Duodenal mucosa (tissue), 2 donors: ENCODE measurements around the gene PCSK5.
A peak's percentile ranks its signal among the peaks of the same experiment; 100 is the strongest.

ENCODE experiments used
- H3K27ac ChIP-seq: one replicate; pipeline ENCODE4 v1.7.0; 2013; ENCODE audit warnings: low read depth, low read length
- H3K27me3 ChIP-seq, 2 donors: one replicate each; pipeline ENCODE4 v1.7.0; 2013; ENCODE audit warnings: low read length in 2 of 2, control low read depth in 1 of 2; ENCODE audit not compliant: insufficient read depth in 2 of 2, control insufficient read depth in 1 of 2
- H3K36me3 ChIP-seq, 2 donors: one replicate each; pipeline ENCODE4 v1.7.0; 2013; ENCODE audit warnings: low read length in 2 of 2, control low read depth in 1 of 2; ENCODE audit not compliant: insufficient read depth in 2 of 2, control insufficient read depth in 1 of 2
- H3K4me1 ChIP-seq, 2 donors: one replicate each; pipeline ENCODE4 v1.7.0; 2013; ENCODE audit warnings: low read length in 2 of 2, control low read depth in 1 of 2; ENCODE audit not compliant: insufficient read depth in 2 of 2, control insufficient read depth in 1 of 2
- H3K4me3 ChIP-seq, 2 donors: one replicate each; pipeline ENCODE4 v1.7.0; 2013; ENCODE audit warnings: low read length in 2 of 2, low read depth in 1 of 2
- H3K9ac ChIP-seq, 2 donors: one replicate each; pipeline ENCODE4 v1.7.0; 2013; ENCODE audit warnings: low read length in 2 of 2, low read depth in 1 of 2
- H3K9me3 ChIP-seq, 2 donors: one replicate each; pipeline ENCODE4 v1.7.0; 2013; ENCODE audit warnings: low read length in 2 of 2, control low read depth in 1 of 2; ENCODE audit not compliant: control insufficient read depth in 1 of 2

PCSK5 gene

DNA sequence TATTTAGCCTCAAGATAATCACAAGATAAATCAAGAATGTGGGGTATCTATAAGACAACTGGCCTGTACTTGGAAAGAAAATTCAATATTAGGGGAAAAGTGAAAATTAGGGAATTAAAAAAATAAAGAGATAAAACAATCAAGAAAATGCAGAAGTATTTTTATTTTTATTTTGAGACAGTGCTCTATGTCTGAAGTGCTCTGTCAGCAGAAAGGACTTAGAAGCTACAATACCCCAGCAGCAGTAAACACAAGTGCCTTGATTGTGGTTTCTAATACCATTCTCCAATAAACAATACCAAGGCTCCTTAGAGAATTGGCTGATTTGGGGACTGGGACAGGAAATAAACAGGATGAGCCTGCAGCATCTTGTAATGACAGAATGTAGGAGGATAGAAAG lies 358.8 kb downstream of the PCSK5 start:
- Histone ChIP-seq H3K9me3 (no peaks in the 10 kb centered on the region), H3K36me3 (peaks cover 0 to 11% of the 10 kb centered on the region in 2 donors), H3K9ac (no peak overlapping the region), H3K27me3 (no peaks in the 10 kb centered on the region), H3K27ac (no peak overlapping the region), H3K4me1 (no peaks in the 10 kb centered on the region), H3K4me3 (no peak overlapping the region)

DNA sequence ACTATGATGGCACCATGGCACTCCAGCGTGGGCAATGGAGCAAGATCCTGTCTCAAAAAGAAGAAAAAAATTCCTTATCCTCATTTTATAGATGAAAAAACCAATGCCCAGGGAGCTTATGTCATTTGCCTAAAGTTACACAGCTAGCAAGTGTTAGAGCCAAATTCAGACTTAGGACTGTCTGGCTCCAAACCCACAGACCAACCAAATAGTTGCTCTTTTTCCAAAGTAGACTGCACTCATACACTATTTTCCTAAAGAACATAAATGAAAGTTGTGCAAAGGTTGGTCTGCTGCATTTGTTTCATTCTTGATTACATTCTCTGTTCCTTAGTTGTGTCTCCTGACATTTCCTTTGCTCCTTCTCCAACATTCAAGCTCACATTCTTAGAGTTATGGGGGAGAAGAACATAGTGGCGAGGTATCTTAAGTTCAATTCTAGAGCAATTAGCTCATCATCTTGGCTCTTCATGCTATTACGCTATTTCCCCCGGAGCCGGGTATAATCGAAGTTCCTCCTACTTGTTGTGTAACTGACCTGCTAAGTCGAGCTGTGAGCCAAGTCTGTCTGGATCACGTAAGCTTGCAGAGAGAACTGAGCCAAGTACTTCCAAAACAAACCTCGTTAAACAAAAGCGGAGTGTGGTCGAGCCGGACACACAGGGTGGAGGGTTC lies 365.4 kb downstream of the PCSK5 start:
- Histone ChIP-seq H3K9me3 (no peaks in the 10 kb centered on the region), H3K27me3 (no peaks in the 10 kb centered on the region), H3K4me1 (no peaks in the 10 kb centered on the region), H3K9ac (no peak overlapping the region), H3K4me3 (no peak overlapping the region), H3K36me3 (peaks cover 0 to 30% of the 10 kb centered on the region in 2 donors), H3K27ac (peak overlapping the region; percentile 13)

DNA sequence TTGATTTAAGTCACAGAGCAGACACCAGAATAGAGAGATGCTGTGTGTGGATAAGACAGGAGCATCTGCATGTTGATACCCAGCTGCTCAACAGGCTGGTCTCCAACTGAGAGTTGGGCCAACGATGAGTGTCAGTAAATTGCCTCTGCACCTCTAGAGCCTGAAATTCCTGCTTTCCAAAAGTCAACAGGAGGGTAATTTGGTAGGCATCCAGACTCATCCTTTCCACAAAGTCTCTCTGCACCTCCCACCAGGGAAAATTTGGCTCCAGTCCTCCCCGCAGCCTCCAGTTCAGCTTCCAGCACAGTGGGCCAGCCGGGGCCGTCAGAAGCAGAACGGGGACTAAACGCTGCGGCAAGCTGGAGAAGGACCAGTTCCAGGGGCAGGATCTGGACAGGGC lies 366.8 kb downstream of the PCSK5 start:
- no peak overlapping the region for H3K27ac ChIP-seq
- H3K9ac ChIP-seq, result no peak overlapping the region

DNA sequence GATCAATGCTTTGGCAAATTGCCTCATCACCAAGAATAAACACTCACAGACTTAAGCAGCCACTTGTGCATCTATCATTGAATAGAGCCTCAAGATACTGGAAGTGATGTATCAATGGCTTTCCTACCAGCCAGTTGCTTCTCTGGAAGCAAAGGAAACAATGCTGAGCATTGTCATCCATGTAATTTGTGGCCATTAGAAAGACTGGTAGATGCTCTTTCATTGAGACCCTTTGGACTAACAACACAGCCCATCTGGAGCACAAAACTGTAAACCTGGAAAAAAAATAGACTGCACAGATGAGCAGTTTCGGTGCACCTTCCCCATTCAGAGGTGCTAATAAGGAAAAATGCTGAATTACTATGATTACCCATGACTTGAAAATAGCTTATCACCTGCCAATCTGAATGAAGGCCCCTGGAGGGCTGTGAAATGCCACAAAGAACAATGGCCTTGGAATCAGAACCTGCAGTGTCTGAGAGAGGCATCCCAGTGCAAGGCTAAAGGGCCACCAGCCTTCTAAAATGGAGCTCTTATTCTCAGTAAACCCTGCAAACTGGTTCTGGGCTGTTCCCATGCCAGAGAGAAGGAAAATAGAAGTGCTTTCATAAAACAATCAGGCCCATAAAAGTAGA lies 376.3 kb downstream of the PCSK5 start:
- Histone ChIP-seq H3K9me3 (no peaks in the 10 kb centered on the region), H3K36me3 (no peaks in the 10 kb centered on the region), H3K4me3 (no peak overlapping the region), H3K9ac (no peak overlapping the region), H3K4me1 (no peaks in the 10 kb centered on the region), H3K27me3 (no peaks in the 10 kb centered on the region), H3K27ac (no peak overlapping the region)

More for the DNA sequence above, 366.8 kb downstream of the PCSK5 start:
- no peaks in the 10 kb centered on the region for H3K27me3 ChIP-seq
- peaks cover 0 to 32% of the 10 kb centered on the region in 2 donors for H3K36me3 ChIP-seq
- H3K9me3 ChIP-seq, result no peaks in the 10 kb centered on the region
- no peaks in the 10 kb centered on the region for H3K4me1 ChIP-seq
- no peak overlapping the region for H3K4me3 ChIP-seq

DNA sequence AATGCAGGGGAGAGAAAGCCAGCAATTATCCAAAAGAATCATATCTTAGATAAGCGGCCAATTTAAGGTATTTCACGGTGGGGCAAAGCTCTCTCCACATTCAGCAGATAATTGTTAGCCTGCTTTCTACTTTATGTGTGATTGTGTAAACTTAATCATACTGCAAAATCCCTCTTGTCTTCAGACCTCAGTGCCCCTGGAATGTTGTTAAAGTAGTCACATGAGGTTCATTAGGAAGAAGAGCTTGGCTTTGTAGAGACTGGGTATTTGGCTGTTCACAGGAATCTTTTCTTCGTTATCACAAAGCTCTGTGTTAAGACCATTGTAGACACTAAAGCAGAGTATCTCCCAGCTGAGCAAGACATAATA lies 376.8 kb downstream of the PCSK5 start:
- H3K4me3 ChIP-seq, result no peak overlapping the region
- no peaks in the 10 kb centered on the region for H3K27me3 ChIP-seq
- no peaks in the 10 kb centered on the region for H3K4me1 ChIP-seq
- no peaks in the 10 kb centered on the region for H3K9me3 ChIP-seq
- H3K36me3 ChIP-seq, result no peaks in the 10 kb centered on the region
- H3K9ac ChIP-seq, result no peak overlapping the region
- no peak overlapping the region for H3K27ac ChIP-seq

DNA sequence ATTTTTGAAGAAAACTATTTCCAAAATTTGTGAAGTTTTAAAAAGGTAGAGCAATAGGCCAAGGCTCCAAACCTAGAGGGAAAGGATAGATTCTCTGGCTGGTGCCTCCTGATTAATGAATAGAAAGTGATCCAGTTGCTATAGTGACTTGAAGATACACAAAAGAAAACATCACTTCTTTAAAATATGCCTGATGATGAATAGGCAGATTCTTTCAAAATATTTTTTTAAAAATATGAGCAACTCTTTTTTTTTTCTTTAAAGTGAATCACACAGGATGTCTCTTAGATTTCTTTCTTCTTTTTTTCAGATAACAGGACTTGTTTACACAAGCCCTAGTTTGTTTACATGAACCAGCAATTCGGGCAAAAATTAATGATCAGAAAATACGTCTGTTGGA lies 379.3 kb downstream of the PCSK5 start:
- no peaks in the 10 kb centered on the region for H3K4me1 ChIP-seq
- H3K9ac ChIP-seq, result no peak overlapping the region
- H3K27me3 ChIP-seq, result no peaks in the 10 kb centered on the region
- H3K27ac ChIP-seq, result no peak overlapping the region
- no peaks in the 10 kb centered on the region for H3K36me3 ChIP-seq
- no peaks in the 10 kb centered on the region for H3K9me3 ChIP-seq
- no peak overlapping the region for H3K4me3 ChIP-seq

DNA sequence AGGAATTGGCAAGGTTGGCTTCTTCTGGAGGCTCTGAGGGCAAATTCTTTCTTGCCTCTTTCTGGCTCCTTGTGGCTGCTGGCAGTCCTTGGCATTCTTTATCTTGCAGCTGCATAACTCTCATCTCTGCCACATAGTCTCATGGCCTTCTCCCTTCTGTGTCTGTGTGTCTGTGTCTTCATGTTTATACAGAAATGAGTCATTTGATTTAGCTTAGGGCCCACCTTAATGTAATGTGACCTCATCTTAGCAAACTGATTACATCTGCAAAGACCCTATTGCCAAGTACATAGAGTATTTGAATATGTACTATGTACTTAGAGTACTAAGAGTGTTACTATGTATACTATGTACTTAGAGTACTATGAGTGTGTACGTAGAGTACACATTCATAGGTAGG lies 381.3 kb downstream of the PCSK5 start:
- H3K9me3 ChIP-seq, result no peaks in the 10 kb centered on the region
- H3K27ac ChIP-seq, result no peak overlapping the region
- peaks cover 0 to 9% of the 10 kb centered on the region in 2 donors for H3K36me3 ChIP-seq
- H3K27me3 ChIP-seq, result no peaks in the 10 kb centered on the region
- H3K4me3 ChIP-seq, result no peak overlapping the region
- no peaks in the 10 kb centered on the region for H3K4me1 ChIP-seq
- no peak overlapping the region for H3K9ac ChIP-seq

DNA sequence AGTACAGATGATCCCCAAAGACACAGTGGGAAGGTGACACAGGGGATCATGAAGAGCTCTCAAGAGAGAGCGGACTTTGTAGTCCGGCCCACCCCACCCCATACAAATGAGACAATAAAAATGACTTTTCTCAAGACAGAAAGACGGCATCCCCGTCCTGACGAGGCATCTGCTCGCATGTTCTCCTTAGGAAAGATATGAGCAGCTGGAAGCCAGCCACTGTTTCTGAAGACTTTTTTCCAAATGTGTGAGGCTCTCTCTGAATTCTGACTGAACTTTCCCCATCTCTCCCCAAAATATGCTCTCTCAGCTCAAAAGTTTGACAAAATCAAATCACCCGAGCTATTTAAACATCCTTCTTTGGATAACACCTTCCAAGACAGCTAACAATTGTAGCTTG lies 398.6 kb downstream of the PCSK5 start:
- Histone ChIP-seq H3K27ac (no peak overlapping the region), H3K9ac (no peak overlapping the region), H3K36me3 (peaks cover 5 to 19% of the 10 kb centered on the region in 2 donors), H3K4me3 (no peak overlapping the region), H3K27me3 (no peaks in the 10 kb centered on the region), H3K9me3 (no peaks in the 10 kb centered on the region), H3K4me1 (no peaks in the 10 kb centered on the region)

DNA sequence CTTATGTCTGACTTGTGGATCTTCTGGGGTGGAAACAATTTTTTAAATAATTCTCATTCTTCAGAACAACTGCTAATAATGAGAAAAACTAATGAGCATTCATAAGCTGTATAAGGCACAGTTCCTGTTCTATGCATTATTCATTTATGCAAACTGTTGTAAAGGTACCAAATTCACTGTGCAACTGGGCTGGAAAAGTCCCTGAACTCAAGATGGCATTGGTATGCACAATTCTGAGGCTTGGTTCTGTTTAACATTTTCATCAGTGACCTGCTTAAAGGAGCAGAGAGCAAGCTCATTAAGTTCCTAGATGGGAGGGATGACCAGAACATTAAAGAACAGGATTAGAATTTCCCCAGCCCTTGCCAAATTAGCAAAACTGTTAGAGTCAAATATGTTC lies 399.2 kb downstream of the PCSK5 start:
- Histone ChIP-seq H3K9me3 (no peaks in the 10 kb centered on the region), H3K27ac (no peak overlapping the region), H3K27me3 (no peaks in the 10 kb centered on the region), H3K36me3 (peaks cover 5 to 19% of the 10 kb centered on the region in 2 donors), H3K4me3 (no peak overlapping the region), H3K4me1 (no peaks in the 10 kb centered on the region), H3K9ac (no peak overlapping the region)

DNA sequence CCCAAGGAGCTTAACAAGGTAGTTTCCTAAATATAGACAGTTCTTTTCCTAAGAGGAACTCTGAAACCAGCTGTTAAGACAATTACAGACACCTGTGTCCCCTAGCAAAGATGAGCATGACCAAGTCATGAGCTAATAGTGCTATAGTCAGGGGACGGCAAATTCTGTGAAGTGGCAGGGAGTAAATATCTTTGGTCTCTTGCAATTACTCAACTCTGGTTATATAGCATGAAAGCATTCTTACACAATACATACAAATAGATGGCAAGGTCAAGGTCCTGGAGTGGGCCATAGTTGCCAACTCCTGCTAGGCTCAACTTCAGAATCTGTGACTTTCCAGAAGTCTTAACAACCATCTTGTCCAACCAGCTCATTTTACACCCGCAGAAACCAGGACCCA lies 400.1 kb downstream of the PCSK5 start:
- H3K4me1 ChIP-seq, result no peaks in the 10 kb centered on the region
- H3K27me3 ChIP-seq, result no peaks in the 10 kb centered on the region
- no peak overlapping the region for H3K27ac ChIP-seq

More for the DNA sequence above, 400.1 kb downstream of the PCSK5 start:
- no peak overlapping the region for H3K9ac ChIP-seq
- no peak overlapping the region for H3K4me3 ChIP-seq
- peaks cover 5 to 20% of the 10 kb centered on the region in 2 donors for H3K36me3 ChIP-seq
- no peaks in the 10 kb centered on the region for H3K9me3 ChIP-seq
